NCI-H2196 (cell line): ENCODE data around the gene SESTD1.

Experiments
- DNase-seq: peaks from one replicate; lab custom pipeline; 2025; ENCODE audit not compliant: unreplicated experiment; lab: John Stamatoyannopoulos, UW

Gene SESTD1

GRCh38 chr2:179264368-179265081, at the start of gene SESTD1:
Gene SESTD1, minus strand, starts transcription at chr2:179264832. Its CDS starts 72,991 bp downstream, at chr2:179191841.
- peak; percentile 50 for DNase-seq

DNA sequence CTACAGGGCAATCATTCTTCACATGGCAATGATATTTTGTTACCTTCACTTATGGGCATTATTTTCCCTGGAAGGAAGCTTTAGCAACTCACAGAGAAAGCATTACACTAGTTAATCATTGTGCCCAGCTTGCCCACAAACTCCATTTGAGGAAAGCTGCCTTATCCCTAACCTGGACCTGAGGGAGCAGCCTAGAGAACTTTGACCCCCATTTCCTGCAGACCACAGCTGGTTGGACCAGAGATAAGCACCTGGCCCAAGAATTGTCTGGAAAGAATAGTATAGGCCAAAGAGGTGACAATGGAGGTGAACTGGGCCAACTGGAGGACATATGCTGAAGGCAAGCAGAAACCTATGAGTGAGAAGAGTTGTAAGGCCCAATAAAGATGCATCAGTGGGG, 48.4 kb upstream of the SESTD1 start:
- DNase-seq: no peak

DNA sequence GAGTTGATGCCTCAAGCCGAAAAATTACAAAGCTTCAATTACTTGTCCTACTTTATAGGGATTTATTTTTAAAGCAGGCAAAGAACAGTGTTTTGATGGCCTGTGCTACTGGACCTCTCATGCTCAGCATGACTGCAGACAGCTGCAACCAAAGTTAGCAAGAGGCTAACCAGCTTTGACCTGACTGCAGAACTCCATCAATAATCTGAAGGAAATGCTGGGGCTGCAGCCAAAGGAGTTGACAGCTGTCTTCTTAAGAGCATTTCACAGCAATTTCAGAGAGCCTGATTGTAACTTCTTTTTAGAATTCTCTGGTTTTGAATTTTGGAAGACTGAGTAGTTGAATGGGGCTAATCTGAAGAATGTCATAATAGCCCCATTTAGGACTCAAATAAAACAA, 46.5 kb upstream of the SESTD1 start:
- DNase-seq: no peak

DNA sequence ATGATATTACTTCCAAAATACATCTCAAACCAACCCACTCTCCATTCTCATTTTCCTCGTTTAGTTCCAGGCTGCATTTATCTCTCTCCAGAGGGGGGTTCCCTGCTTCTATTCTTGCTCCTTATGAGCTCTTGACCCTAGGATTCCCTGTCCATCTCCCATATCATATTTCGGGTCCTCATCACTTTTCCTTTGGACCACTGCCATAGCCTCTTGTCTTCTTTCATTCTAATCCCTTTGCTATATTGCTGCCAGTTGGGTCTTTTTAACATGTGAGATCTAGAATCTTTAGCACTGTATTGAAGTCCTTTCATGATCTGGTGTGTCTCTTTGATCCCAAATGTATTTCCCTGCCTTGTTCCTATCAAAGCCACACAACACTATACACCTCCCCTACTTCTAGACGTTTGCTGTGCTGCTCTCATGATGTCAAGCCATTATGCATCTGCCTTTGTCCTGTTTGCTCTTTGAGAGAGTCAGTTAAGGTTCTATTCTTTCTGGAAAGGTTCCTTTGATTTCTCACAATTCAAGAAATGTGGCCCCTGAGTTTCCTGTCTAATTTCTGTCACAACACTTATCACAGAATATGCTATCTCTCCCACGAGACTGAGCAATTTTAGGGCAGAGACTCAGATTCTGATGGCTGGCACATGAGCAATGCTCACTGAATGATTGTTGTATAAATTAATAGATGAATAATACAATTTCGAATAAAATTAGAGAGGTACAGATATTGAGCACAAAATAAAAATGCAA, 43.2 kb upstream of the SESTD1 start:
- DNase-seq: no peak

- DNase-seq: no peak
Observed at GRCh38 chr2:179305125-179305524, 40.5 kb upstream of the SESTD1 start.

- no peak for DNase-seq
Observed at GRCh38 chr2:179304424-179304823, 39.8 kb upstream of the SESTD1 start.

DNA sequence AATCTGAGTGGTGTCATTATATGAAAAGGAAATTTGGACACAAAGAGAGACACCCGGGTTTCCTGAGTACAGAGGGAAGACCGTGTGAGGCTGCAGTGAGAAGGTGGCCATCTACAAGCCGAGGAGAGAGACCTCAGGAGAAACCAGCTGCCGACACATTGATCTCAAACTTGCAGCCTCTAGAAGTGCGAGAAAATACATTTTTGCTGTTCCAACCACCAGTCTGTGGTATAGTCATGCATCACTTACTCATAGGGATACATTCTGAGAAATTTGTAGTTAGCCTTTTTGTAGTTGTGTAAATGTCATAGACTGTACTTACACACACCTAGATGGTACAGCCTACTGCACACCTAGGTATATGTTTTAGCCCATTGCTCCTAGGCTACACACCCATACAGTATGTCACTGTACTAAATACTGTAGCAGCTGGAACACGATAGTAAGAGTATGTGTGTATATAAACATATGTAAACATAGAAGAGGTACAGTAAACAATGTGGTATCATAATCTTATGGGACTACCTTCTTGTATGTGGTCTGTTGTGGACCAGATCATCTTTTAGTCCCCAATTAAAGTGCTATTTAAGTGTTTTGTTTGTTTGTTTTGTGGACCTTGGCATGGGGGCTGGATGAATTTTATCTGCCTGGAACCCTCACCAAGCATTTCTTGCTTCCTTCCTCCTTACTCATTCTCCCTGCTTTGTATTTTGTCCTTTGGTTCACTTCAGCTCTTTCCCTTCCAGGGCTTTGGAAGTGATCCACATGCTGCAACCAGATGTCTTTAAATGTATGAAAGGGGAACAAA, 38.3 kb upstream of the SESTD1 start:
- DNase-seq: no peak

GRCh38 chr2:179302149-179302548, 37.5 kb upstream of the SESTD1 start:
- DNase-seq: no peak

- DNase-seq: no peak
Observed at GRCh38 chr2:179298666-179299065, 34.0 kb upstream of the SESTD1 start.

- no peak for DNase-seq
Observed at GRCh38 chr2:179297927-179298326, 33.3 kb upstream of the SESTD1 start.

DNA sequence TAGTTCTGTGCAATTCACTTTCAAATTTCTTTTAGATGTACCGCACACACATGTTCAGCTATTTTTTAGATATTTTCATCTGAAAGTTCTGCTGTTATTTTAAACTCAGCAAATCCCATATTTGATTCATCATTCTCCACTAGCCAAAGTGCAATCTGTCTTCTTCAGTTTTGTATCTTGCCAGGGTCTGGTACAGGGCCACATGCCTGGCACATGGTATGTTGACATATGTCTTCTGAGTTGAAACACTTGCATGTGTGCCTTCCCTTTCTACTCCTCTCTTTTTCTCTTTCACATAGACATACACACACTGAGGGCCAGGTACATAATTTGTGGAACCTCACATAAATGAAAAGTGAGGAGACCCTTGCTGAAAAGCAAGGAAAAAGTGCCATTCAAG, 25.7 kb upstream of the SESTD1 start:
- no peak for DNase-seq

GRCh38 chr2:179285060-179285459, 20.4 kb upstream of the SESTD1 start:
- DNase-seq: no peak

DNA sequence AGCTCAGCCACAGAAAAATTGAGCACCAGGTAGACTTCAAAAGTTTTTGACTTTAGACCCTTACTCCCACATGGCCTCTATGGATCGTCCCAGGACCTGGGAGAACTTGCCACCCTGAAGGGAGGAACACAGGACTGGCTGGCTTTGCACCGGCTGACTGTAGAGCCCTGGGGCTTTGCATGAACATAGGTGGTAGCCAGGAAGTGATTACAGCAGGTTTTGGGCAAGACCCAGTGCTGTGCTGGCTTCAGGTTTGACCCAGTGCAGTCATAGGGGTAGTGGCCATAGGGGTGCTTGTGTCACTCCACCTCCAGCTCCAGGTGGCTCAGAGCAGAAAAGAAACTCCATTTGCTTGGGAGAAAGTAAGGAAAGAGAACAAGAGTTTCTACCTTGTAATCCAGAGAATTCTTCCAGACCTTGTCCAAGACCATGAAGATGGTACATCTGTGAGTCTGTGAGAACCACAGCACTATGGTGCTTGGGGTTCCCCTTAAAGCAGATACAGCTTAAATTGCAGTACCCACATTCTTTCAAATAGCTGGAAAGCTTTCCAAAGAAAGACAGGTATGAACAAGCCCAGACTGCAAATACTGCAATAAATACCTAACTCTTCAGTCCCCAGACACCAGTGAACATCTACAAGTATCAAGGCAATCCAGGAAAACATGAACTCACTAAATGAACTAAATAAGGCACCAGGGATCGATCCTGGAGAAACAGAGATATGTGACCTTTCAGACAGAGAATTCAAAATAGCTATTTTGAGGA, 13.0 kb upstream of the SESTD1 start:
- DNase-seq: no peak

DNA sequence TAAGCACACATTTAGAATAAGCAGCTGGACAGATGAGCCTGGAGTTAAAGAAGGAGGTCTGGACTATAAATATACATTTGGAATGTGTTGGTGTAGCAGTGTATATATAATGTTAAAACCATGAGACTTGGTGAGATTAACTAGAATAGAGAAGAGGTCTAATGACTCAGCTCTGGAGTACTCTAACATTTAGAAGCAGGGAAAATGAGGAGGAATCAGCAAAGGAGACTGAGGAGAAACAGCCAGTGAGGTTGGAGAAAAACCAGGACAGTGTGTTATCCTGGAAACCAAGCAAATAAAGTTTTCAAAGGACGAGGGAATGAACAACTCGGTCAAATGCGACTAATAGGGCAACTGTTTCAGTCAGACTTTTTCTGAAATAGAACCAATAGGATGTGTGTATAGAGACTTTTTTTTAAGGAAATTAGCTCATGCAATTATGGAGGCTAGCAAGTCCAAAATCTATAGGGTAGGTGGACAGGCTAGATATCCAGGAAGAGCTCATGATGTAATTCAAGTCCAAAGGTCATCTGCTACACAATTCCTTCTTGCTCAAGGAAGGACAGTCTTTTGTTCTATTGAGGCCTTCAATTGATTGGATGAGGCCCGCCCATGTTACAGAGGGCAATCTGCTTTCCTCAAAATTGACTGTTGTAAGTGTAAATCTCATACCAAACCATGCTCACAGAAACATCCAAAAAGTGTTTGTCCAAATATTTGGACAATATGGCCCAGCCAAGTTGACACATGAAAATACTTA, 10.8 kb upstream of the SESTD1 start:
- DNase-seq: no peak

- DNase-seq: no peak
Observed at GRCh38 chr2:179274749-179275148, 10.1 kb upstream of the SESTD1 start.

DNA sequence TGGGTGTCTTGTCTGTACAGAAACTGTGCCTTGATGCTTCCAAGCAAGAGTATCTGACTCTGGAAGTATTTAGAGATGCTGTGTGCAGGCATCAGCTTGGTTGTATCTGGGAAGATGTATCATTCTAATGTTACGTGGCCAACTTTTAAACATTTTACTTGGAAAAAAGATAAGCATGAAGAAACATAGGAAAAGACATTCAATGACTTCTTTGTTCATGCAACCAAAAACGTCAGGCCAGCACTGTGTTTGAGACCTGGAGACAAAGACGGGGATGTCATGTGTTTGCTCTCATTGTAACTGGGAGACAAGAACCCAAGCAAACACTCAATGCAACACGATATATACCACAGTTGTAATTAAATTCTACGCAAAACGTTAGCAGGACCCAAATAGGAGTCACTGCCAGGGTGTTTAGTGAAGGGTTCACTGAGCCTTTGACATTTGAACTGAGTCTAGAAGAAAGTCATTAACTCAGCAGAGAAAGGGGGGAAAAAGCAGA, 8.9 kb upstream of the SESTD1 start:
- peak; percentile 85 for DNase-seq

GRCh38 chr2:179272406-179273192, 8.0 kb upstream of the SESTD1 start:
- peak; percentile 78 for DNase-seq

- no peak for DNase-seq
Observed at GRCh38 chr2:179270689-179271088, 6.1 kb upstream of the SESTD1 start.

- DNase-seq: peak; percentile 52
Observed at GRCh38 chr2:179268277-179268925, 3.8 kb upstream of the SESTD1 start.
